Kidney (tissue), 14 donors: ENCODE measurements around the gene CIBAR2. TPM values are rescaled to one million over a fixed set of nuclear protein-coding genes. Genes with fewer than 3 reads are reported as not detected.

ENCODE experiments used
- DNase-seq, 5 donors: peaks; one replicate each; pipeline ENCODE4 v3.0.0-alpha.2; 2013 to 2020
- FAIRE-seq: peaks from 2 replicates; lab custom pipeline; 2012; peaks lifted over from hg19 to GRCh38; lab: Jason Lieb, UNC
- H3K27ac ChIP-seq, 2 donors: one replicate each; pipeline ENCODE4 v1.7.0; 2013; ENCODE audit warnings: low read depth in 2 of 2, low read length in 2 of 2, inconsistent platforms in 1 of 2
- H3K27me3 ChIP-seq: one replicate; pipeline ENCODE4 v1.7.1; 2013; ENCODE audit warnings: low read length, inconsistent platforms; ENCODE audit not compliant: control insufficient read depth, insufficient read depth
- H3K36me3 ChIP-seq, 3 donors: one replicate each; pipeline versions ENCODE4 v1.7.0 to v1.7.1; 2013; ENCODE audit warnings: low read length in 3 of 3, control low read depth in 1 of 3, inconsistent platforms in 1 of 3; ENCODE audit not compliant: insufficient read depth in 3 of 3, control insufficient read depth in 2 of 3
- H3K4me1 ChIP-seq, 3 donors: one replicate each; pipeline versions ENCODE4 v1.7.0 to v1.7.1; 2013; ENCODE audit warnings: low read length in 3 of 3, inconsistent platforms in 1 of 3, low read depth in 1 of 3; ENCODE audit not compliant: control insufficient read depth in 2 of 3, insufficient read depth in 2 of 3
- H3K4me3 ChIP-seq, 3 donors: one replicate each; pipeline versions ENCODE4 v1.7.0 to v1.8.1; 2013; ENCODE audit warnings: low read length in 3 of 3, control low read depth in 1 of 3, inconsistent platforms in 1 of 3
- H3K9ac ChIP-seq, 3 donors: one replicate each; pipeline versions ENCODE4 v1.7.0 to v1.7.1; 2013; ENCODE audit warnings: low read length in 3 of 3, control low read depth in 1 of 3, inconsistent platforms in 1 of 3
- H3K9me3 ChIP-seq, 3 donors: one replicate each; pipeline versions ENCODE4 v1.7.0 to v1.7.1; 2013; ENCODE audit warnings: low read length in 3 of 3, control low read depth in 1 of 3, inconsistent platforms in 1 of 3; ENCODE audit not compliant: control insufficient read depth in 2 of 3, insufficient read depth in 1 of 3
- intact Hi-C: fragments of 100-400 bp; cut with DNase I; formaldehyde crosslinking; loops from one replicate; pipeline ENCODE4 v1.11.1; 2022
- polyA plus RNA-seq: library from polyadenylated mRNA; stranded (reverse); fragments of 350-450 nt; fragmentation: Illumina TruSeq; extraction: RNeasy Lipid Tissue Mini Kit (QIAGEN cat#74804); gene quantifications from one replicate; pipeline ENCODE4 v1.2.3, GENCODE V29; 2014; ENCODE audit warnings: low read depth, low replicate concordance; ENCODE audit not compliant: insufficient read depth
- total RNA-seq: library from RNA; stranded (reverse); fragmentation: NEBNext Ultra II Directional; extraction: Animal tissue kit (Norgen Biotek cat#: 25700); gene quantifications from one replicate; pipeline ENCODE4 v1.2.1, GENCODE V29; 2021
- TF ChIP-seq, protein P1 (sequence below): IDR thresholded peaks from 3 replicates; pipeline ENCODE4 v1.5.1; 2012; ENCODE audit warnings: mild to moderate bottlenecking, moderate library complexity, borderline replicate concordance; ENCODE audit not compliant: insufficient read depth; ENCODE audit errors: extremely low read depth
- donor health status: control.
- donor health status: control.
- donor health status: control.
- donor health status: control.
- donor health status: control.
- donor health status: DM: yes; HTN: yes; CAD: no.
- donor health status: Normal renal cell carcinoma (clear cell type).

Gene CIBAR2
- total and polyA plus RNA-seq, 2 donors from 2014 or later: 1.6 TPM; not detected in 1

DNA sequence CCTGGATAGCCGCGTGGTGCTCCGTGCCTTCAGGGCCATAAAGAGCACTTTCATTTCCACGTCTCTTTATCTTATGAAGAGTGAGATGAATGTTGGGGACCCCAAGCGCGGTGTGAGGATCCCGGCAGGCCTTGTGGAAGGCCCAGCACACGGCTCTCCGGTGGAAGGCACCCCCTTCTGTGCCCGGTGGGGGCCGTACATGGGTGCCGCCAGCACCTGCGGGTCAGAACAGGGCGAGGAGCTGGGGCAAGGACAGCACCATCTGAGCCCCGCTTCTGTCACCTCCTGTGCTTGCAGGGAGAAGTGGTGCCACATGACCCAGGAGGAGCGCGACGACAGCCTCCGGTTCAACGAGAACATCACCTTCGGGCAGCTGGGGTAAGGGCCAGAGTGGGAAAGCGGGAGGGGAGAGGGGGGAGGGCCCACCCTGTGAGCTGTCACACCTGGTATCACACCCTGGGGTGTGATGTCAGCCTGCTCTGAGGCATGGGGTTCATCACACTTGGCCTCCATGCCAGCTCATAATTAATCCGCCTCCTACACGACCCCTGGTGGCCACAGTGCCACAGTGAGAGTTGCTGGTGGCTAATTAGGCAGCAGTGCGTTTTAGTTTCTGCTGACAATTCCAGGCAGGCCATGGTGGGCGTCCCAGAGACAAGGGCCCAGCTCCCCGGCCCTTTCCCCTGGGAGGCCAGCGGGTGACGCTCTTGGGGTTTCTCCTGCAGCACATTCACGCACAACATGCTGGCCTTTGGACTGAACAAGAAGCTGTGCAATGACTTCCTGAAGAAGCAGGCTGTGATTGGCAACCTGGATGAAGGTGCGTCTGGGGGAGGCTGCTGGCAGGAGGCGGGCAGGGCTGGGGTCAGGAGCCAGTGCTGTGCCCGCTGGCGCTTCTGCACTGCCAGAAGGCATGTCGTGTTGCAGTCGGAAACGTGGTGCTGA is 25.7 kb downstream of the CIBAR2 start:
- FAIRE-seq: no peak
- TF ChIP-seq, protein P1, sequence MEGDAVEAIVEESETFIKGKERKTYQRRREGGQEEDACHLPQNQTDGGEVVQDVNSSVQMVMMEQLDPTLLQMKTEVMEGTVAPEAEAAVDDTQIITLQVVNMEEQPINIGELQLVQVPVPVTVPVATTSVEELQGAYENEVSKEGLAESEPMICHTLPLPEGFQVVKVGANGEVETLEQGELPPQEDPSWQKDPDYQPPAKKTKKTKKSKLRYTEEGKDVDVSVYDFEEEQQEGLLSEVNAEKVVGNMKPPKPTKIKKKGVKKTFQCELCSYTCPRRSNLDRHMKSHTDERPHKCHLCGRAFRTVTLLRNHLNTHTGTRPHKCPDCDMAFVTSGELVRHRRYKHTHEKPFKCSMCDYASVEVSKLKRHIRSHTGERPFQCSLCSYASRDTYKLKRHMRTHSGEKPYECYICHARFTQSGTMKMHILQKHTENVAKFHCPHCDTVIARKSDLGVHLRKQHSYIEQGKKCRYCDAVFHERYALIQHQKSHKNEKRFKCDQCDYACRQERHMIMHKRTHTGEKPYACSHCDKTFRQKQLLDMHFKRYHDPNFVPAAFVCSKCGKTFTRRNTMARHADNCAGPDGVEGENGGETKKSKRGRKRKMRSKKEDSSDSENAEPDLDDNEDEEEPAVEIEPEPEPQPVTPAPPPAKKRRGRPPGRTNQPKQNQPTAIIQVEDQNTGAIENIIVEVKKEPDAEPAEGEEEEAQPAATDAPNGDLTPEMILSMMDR: peak; percentile 69
- H3K36me3 ChIP-seq: no peaks in the 10 kb centered on the region
- H3K4me1 ChIP-seq: peaks cover 0 to 4% (median 2%) of the 10 kb centered on the region in 3 donors
- H3K27me3 ChIP-seq: no peaks in the 10 kb centered on the region
- DNase-seq: peak; percentile 85 to 91 (median 86)
- H3K9me3 ChIP-seq: no peaks in the 10 kb centered on the region
- H3K27ac ChIP-seq: no peak overlapping the region
- peak overlapping the region in 1 of 3 donors; percentile 19 for H3K4me3 ChIP-seq
- intact Hi-C loops: no loop called here
- no peak overlapping the region for H3K9ac ChIP-seq

DNA sequence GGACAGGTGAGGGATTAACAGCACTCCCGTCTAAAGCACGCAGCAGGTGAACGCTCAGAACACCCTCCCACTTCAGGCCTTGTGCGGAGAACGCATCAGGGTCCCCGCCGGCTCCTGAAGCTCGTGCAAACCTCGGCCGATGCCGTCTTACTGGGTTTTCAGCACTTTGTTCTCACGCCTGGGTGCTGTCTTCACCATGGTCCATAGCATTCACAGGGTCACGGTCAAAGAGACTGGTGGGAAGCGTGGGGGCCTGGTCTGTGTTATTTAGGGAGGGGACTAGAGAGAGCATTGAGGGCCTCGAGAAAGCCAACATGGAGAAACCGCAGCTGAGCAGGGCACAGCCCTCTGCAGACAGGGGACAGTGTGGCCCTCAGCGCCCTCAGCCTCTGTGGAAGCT is 26.6 kb downstream of the CIBAR2 start:
- H3K4me1 ChIP-seq: peaks cover 0 to 4% (median 0%) of the 10 kb centered on the region in 3 donors
- no peaks in the 10 kb centered on the region for H3K9me3 ChIP-seq
- no peak overlapping the region for H3K27ac ChIP-seq
- TF ChIP-seq, protein P1: no peak
- intact Hi-C loops: no loop called here
- no peaks in the 10 kb centered on the region for H3K36me3 ChIP-seq
- H3K27me3 ChIP-seq: no peaks in the 10 kb centered on the region
- no peak overlapping the region for H3K4me3 ChIP-seq
- FAIRE-seq (no peak), DNase-seq (peak in 2 of 5 donors; percentile 41 to 69)
- no peak overlapping the region for H3K9ac ChIP-seq

- Histone ChIP-seq H3K27ac (no peak overlapping the region), H3K9ac (no peak overlapping the region), H3K36me3 (no peaks in the 10 kb centered on the region), H3K4me1 (peaks cover 0 to 4% (median 0%) of the 10 kb centered on the region in 3 donors), H3K4me3 (no peak overlapping the region), H3K9me3 (no peaks in the 10 kb centered on the region), H3K27me3 (no peaks in the 10 kb centered on the region)
- peak in 1 of 5 donors; percentile 40 for DNase-seq
- intact Hi-C loops: no loop called here
- no peak for FAIRE-seq
- TF ChIP-seq, protein P1: no peak
Measured at GRCh38 chr16:85084841-85085510, 27.3 kb downstream of the CIBAR2 start.
